ENCODE data around the gene ADAM12.

ADAM12 gene

GRCh38 chr10:126043389-126043788, 344.9 kb downstream of the ADAM12 start:
- Histone ChIP-seq H3K27me3 (no peaks in the 10 kb centered on the region), H3K4me3 (ENCODE audit: low read depth in 1 of 2, low read length in 1 of 2) (no peak overlapping the region), H3K27ac (no peak overlapping the region), H3K4me1 (ENCODE audit: control insufficient read depth in 1 of 2, insufficient read depth in 1 of 2, low read depth in 1 of 2, low read length in 1 of 2) (peaks cover 0 to 7% of the 10 kb centered on the region in 2 experiments), H3K36me3 (no peaks in the 10 kb centered on the region), H3K9me3 (no peaks in the 10 kb centered on the region)
- TF ChIP-seq CTCF (IDR thresholded peaks at IDR 0.05) = no peak

DNA sequence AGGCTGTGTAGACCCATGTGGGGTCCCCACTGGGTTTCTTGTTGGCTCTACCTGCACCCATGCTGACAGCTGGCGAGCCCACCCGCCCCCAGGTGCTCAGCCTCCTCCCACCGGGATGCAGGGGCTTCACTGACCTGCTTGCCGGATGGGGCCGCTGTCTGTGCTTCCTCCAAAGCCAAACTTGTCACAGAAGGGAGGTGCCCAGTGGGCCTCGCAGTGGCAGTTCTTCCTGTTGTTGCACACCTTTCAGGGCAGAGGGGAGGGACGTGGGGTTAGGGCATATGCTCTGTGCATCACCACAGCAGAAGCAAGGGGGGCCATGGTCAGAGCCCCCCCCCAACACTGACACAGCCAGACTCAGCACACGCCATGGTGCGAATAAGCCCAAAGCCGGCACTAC, 345.4 kb downstream of the ADAM12 start:
- H3K27ac ChIP-seq = no peak overlapping the region
- TF ChIP-seq CTCF (IDR thresholded peaks at IDR 0.05) = no peak
- H3K27me3 ChIP-seq = no peaks in the 10 kb centered on the region

GRCh38 chr10:126042354-126042753, 345.9 kb downstream of the ADAM12 start:
- Histone ChIP-seq H3K36me3 (no peaks in the 10 kb centered on the region), H3K4me1 (ENCODE audit: control insufficient read depth in 1 of 2, insufficient read depth in 1 of 2, low read depth in 1 of 2, low read length in 1 of 2) (peaks cover 0 to 7% of the 10 kb centered on the region in 2 experiments), H3K9me3 (no peaks in the 10 kb centered on the region), H3K4me3 (ENCODE audit: low read depth in 1 of 2, low read length in 1 of 2) (no peak overlapping the region), H3K27me3 (no peaks in the 10 kb centered on the region), H3K27ac (no peak overlapping the region)
- no peak for TF ChIP-seq CTCF (IDR thresholded peaks at IDR 0.05)

More for the DNA sequence above, 345.4 kb downstream of the ADAM12 start:
- H3K36me3 ChIP-seq = no peaks in the 10 kb centered on the region
- H3K9me3 ChIP-seq = no peaks in the 10 kb centered on the region
- H3K4me1 ChIP-seq (ENCODE audit: control insufficient read depth in 1 of 2, insufficient read depth in 1 of 2, low read depth in 1 of 2, low read length in 1 of 2) = peaks cover 0 to 7% of the 10 kb centered on the region in 2 experiments
- no peak overlapping the region for H3K4me3 ChIP-seq (ENCODE audit: low read depth in 1 of 2, low read length in 1 of 2)

- peaks cover 0 to 7% of the 10 kb centered on the region in 2 experiments for H3K4me1 ChIP-seq (ENCODE audit: control insufficient read depth in 1 of 2, insufficient read depth in 1 of 2, low read depth in 1 of 2, low read length in 1 of 2)
- no peak overlapping the region for H3K4me3 ChIP-seq (ENCODE audit: low read depth in 1 of 2, low read length in 1 of 2)
- TF ChIP-seq CTCF (IDR thresholded peaks at IDR 0.05) = no peak
- no peaks in the 10 kb centered on the region for H3K27me3 ChIP-seq
- H3K36me3 ChIP-seq = no peaks in the 10 kb centered on the region
- H3K9me3 ChIP-seq = no peaks in the 10 kb centered on the region
- peak overlapping the region; percentile 31 for H3K27ac ChIP-seq
Measured at GRCh38 chr10:126041804-126042231, 346.5 kb downstream of the ADAM12 start.

DNA sequence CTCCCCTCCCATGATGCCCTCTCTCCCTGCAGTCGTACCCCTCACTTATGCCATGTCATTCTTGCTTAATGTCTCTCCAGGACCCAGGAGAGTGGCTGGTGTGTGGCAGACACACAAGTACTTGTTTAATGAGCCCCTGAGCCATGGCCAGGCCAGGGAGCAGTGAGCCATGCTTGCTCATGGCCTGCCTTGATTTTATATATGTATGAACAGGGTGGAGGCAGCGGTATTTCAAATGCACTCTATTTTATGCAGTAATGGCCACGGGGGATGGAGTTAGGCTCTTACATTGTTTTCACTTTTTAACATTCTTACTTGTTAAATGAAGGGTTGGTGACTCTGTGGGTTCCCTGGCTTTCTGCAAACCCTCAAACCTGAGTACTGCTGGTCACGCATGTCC, 347.2 kb downstream of the ADAM12 start:
- Histone ChIP-seq H3K27me3 (no peaks in the 10 kb centered on the region), H3K36me3 (no peaks in the 10 kb centered on the region), H3K9me3 (no peaks in the 10 kb centered on the region), H3K4me3 (ENCODE audit: low read depth in 1 of 2, low read length in 1 of 2) (no peak overlapping the region), H3K27ac (peak overlapping the region; percentile 31), H3K4me1 (ENCODE audit: control insufficient read depth in 1 of 2, insufficient read depth in 1 of 2, low read depth in 1 of 2, low read length in 1 of 2) (peaks cover 0 to 7% of the 10 kb centered on the region in 2 experiments)
- no peak for TF ChIP-seq CTCF (IDR thresholded peaks at IDR 0.05)

DNA sequence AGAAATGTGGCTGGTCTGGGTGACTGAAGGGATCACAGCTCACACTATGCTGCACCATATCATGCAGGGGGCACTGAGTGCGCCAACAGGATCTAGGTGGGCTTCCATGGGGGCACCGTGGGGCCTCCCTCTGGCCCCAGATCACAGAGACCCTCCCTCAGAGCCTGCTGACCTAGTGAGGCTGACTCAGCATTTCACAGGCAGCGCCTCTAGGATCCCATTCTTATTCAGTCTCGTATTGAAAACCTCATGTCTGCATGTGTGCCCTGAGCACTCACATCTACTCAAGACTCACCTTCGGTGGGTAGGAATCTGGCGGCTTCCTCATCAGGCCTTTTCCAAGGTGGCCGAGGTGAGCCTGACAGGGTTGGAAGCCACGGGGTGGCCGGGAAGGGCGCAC, 350.3 kb downstream of the ADAM12 start:
- H3K4me1 ChIP-seq (ENCODE audit: control insufficient read depth in 1 of 2, insufficient read depth in 1 of 2, low read depth in 1 of 2, low read length in 1 of 2) = peaks cover 0 to 7% of the 10 kb centered on the region in 2 experiments
- no peaks in the 10 kb centered on the region for H3K36me3 ChIP-seq
- no peak for TF ChIP-seq CTCF (IDR thresholded peaks at IDR 0.05)
- H3K27me3 ChIP-seq = no peaks in the 10 kb centered on the region
- no peak overlapping the region for H3K27ac ChIP-seq
- H3K9me3 ChIP-seq = no peaks in the 10 kb centered on the region
- no peak overlapping the region for H3K4me3 ChIP-seq (ENCODE audit: low read depth in 1 of 2, low read length in 1 of 2)

All from neutrophil (primary cell).